ENCODE results near the gene YAF2.

The YAF2 gene

GRCh38 chr12:42238240-42239140 is at the start of gene YAF2:
Gene YAF2, minus strand, starts transcription at chr12:42238248. Its CDS starts 68 bp downstream, at chr12:42238180.
- peak; percentile 86 for DNase-seq

- DNase-seq: no peak
These were observed 48.7 kb upstream of the YAF2 start for GRCh38 chr12:42286741-42287140.

GRCh38 chr12:42285431-42285830 is 47.4 kb upstream of the YAF2 start:
- no peak for DNase-seq

- DNase-seq: no peak
These were observed 46.8 kb upstream of the YAF2 start for GRCh38 chr12:42284876-42285275.

- no peak for DNase-seq
These were observed 46.1 kb upstream of the YAF2 start for GRCh38 chr12:42284157-42284556.

GRCh38 chr12:42283739-42284138 is 45.7 kb upstream of the YAF2 start:
- no peak for DNase-seq

GRCh38 chr12:42282294-42282693 is 44.2 kb upstream of the YAF2 start:
- DNase-seq: no peak

- no peak for DNase-seq
These were observed 43.8 kb upstream of the YAF2 start for GRCh38 chr12:42281844-42282243.

GRCh38 chr12:42281278-42281677 is 43.2 kb upstream of the YAF2 start:
- DNase-seq: no peak

- DNase-seq: no peak
These were observed 40.1 kb upstream of the YAF2 start for GRCh38 chr12:42278128-42278510.

- no peak for DNase-seq
These were observed 39.5 kb upstream of the YAF2 start for GRCh38 chr12:42277396-42278127.

GRCh38 chr12:42275499-42275898 is 37.5 kb upstream of the YAF2 start:
- no peak for DNase-seq

GRCh38 chr12:42273706-42274105 is 35.7 kb upstream of the YAF2 start:
- no peak for DNase-seq

- no peak for DNase-seq
These were observed 32.5 kb upstream of the YAF2 start for GRCh38 chr12:42270596-42270995.

GRCh38 chr12:42267413-42268190 is 29.6 kb upstream of the YAF2 start:
- DNase-seq: no peak

GRCh38 chr12:42266579-42267230 is 28.7 kb upstream of the YAF2 start:
- DNase-seq: no peak

- no peak for DNase-seq
These were observed 24.2 kb upstream of the YAF2 start for GRCh38 chr12:42262271-42262670.

GRCh38 chr12:42261708-42262107 is 23.7 kb upstream of the YAF2 start:
- DNase-seq: no peak

- no peak for DNase-seq
These were observed 22.5 kb upstream of the YAF2 start for GRCh38 chr12:42260518-42260917.

- DNase-seq: no peak
These were observed 21.7 kb upstream of the YAF2 start for GRCh38 chr12:42259699-42260098.

GRCh38 chr12:42255866-42256261 is 17.8 kb upstream of the YAF2 start:
- DNase-seq: no peak

GRCh38 chr12:42255221-42255865 is 17.3 kb upstream of the YAF2 start:
- DNase-seq: no peak
